Naive thymus-derived CD8-positive, alpha-beta T cell (primary cell): ENCODE measurements around the gene MAGT1. TPM values are rescaled to one million over a fixed set of nuclear protein-coding genes. Genes with fewer than 3 reads are reported as not detected.
"Not testable (repeated sequence)": the region's sequence is repeated elsewhere in the genome, so short reads cannot be mapped to it uniquely, and the experiment has no call there.

Experiments
- ATAC-seq, 2 donors: fragments of 150-1000 bp; cut with Tn5 transposase in 1 of 2; sonication (Bioruptor Pico), chemical (Tn5 transposase) in 1 of 2; 1 replicate in 1 of 2; 2 replicates in 1 of 2; pipeline ENCODE4 v1.10.0; 2021; ENCODE audit warnings: mild to moderate bottlenecking in 2 of 2, moderate library complexity in 2 of 2
- POLR2A ChIA-PET: fragments of 350-600 bp; sonication (Branson Sonifier 250); formaldehyde crosslinking; loops from one replicate; lab custom pipeline; 2021; ENCODE audit warnings: antibody characterized with exemption; lab: Charles Lee
- DNase-seq, 10 donors: peaks; one replicate each; pipeline versions ENCODE4 v3.0.0 to v3.0.0-alpha.2; 2020 to 2022
- H3K27ac Mint-ChIP-seq, 10 donors: one replicate each; pipeline ENCODE4 v1.8.0; 2020 to 2022; ENCODE audit warnings: mild to moderate bottlenecking in 10 of 10, mixed read lengths in 10 of 10, moderate library complexity in 4 of 10, inconsistent platforms in 1 of 10
- H3K27me3 Mint-ChIP-seq, 5 donors: one replicate each; pipeline ENCODE4 v1.8.0; 2021 to 2022; ENCODE audit warnings: mixed read lengths in 5 of 5
- H3K36me3 Mint-ChIP-seq, 3 donors: one replicate each; pipeline ENCODE4 v1.8.0; 2020 to 2022; ENCODE audit warnings: mixed read lengths in 3 of 3, mild to moderate bottlenecking in 2 of 3, inconsistent platforms in 1 of 3
- H3K4me1 Mint-ChIP-seq, 4 donors: one replicate each; pipeline ENCODE4 v1.8.0; 2021 to 2022; ENCODE audit warnings: mixed read lengths in 4 of 4
- H3K4me3 Mint-ChIP-seq, 10 donors: one replicate each; pipeline ENCODE4 v1.8.0; 2020 to 2022; ENCODE audit warnings: mild to moderate bottlenecking in 10 of 10, mixed read lengths in 10 of 10, moderate library complexity in 6 of 10, inconsistent platforms in 1 of 10
- H3K9me3 Mint-ChIP-seq, 9 donors: one replicate each; pipeline ENCODE4 v1.8.0; 2020 to 2022; ENCODE audit warnings: mixed read lengths in 9 of 9, mild to moderate bottlenecking in 3 of 9, inconsistent platforms in 1 of 9, moderate library complexity in 1 of 9
- polyA plus RNA-seq, 3 donors: library from polyadenylated mRNA; unstranded; fragments of 300-500 nt; fragmentation: Illumina TruSeq; gene quantifications; one replicate each; pipeline ENCODE4 v1.2.3, GENCODE V29; 2021
- total RNA-seq, 8 experiments: library from RNA in 2 of 8; stranded (reverse) in 2 of 8; gene quantifications; one replicate each; pipeline ENCODE4 v1.2.3 and lab custom pipeline; 2021 to 2026

The MAGT1 gene
- total RNA-seq (10 to 100 TPM; 25.9 to 35.0 TPM), polyA plus RNA-seq (10 to 100 TPM; 35.2 to 45.9 (median 42.2) TPM), total RNA-seq (lab: John Stamatoyannopoulos, UW) (45.3 to 108 (median 82.7) reads per million in 6 experiments)

DNA sequence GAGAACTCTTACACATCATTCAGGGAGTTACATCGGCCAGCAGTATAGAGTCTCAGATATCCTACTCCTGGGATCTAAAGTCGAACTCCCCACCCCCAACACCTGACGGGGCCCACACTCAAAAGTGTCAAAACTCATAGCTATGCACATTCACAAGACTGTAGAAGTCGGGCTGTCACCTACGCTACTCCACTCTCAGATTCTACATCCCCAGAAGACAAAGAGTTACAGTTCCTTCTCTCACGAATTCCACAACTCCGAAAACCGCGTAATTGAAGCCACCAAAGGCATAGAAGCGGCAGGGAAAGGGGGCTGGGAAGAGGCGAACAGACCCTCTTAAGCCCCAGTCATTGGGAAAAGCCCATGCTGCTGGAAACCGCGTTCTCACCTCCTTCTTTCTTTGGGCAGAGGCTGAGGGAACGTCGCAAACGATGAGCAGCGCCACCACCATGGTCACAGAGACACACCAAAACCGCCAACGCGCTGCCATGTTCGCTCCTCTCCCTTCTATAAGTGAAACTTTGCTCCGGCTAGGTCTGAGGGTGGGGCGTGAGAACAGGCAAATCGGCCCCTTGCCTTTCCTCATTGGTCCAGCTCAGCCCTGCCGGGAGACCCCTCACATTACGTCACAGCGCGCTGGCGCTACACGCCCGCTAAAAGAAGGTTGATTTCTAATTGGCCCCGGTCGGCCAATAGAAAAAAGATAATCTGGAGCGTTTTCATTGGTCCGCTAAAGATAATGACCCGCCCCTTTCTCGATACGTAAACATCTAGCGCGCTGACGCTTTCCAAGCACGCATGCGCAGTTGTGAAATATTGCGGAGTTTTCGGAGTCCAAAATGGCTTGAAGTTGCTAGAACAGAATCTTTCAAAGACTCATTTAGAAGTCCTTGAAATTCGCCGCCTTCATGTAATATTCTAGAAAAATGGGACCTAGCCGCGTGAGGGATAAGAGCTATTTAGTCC, at the start of gene MAGT1:
Gene MAGT1 (minus strand): TSS at position 515 of the 966 bp plus-strand sequence. CDS start 25 bp downstream, at position 490.
- peaks cover 0 to 12% (median 0%) of the 10 kb centered on the region in 3 donors for H3K36me3 Mint-ChIP-seq
- no peaks in the 10 kb centered on the region for H3K27me3 Mint-ChIP-seq
- H3K4me3 Mint-ChIP-seq = peak within 1 kb of the TSS; percentile 92 to 99 (median 97)
- H3K9me3 Mint-ChIP-seq = peaks cover 0 to 2% (median 0%) of the 10 kb centered on the region in 9 donors
- DNase-seq (peak; percentile 70 to 97 (median 90)), ATAC-seq (peak; percentile 88 to 89)
- POLR2A ChIA-PET = interaction anchor here (0.5 to 3.1 kb wide), 6 partner anchors 9 to 107 kb away, joined by 3 to 16 read pairs (median 4); partner anchors contain the start of gene ATP7A
- H3K27ac Mint-ChIP-seq = peak within 1 kb of the TSS; percentile 96 to 100 (median 99)
- peaks cover 10 to 36% (median 25%) of the 10 kb centered on the region in 4 donors for H3K4me1 Mint-ChIP-seq

DNA sequence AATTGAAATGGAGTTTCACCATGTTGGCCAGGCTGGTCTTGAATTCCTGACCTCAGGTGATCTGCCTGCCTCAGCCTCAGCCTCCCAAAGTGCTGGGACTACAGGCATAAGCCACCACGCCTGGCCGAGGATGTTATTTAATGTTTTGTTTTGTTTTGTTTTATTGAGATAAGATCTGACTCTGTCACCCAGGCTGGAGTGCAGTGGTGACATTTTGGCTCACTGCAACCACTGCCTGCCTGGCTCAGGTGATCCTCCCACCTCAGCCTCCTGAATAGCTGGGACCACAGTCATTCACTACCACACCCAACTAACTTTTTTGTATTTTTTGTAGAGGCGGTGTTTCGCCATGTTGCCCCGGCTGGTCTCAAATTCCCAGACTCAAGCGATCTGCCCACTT, 49.8 kb upstream of the MAGT1 start:
- H3K9me3 Mint-ChIP-seq, H3K27me3 Mint-ChIP-seq, POLR2A ChIA-PET, ATAC-seq, H3K36me3 Mint-ChIP-seq, DNase-seq, H3K4me3 Mint-ChIP-seq: not testable (repeated sequence)
- Mint-ChIP-seq H3K4me1 (peaks cover 0 to 12% (median 5%) of the 10 kb centered on the region in 4 donors), H3K27ac (peak overlapping the region in 1 of 10 donors; percentile 64)

DNA sequence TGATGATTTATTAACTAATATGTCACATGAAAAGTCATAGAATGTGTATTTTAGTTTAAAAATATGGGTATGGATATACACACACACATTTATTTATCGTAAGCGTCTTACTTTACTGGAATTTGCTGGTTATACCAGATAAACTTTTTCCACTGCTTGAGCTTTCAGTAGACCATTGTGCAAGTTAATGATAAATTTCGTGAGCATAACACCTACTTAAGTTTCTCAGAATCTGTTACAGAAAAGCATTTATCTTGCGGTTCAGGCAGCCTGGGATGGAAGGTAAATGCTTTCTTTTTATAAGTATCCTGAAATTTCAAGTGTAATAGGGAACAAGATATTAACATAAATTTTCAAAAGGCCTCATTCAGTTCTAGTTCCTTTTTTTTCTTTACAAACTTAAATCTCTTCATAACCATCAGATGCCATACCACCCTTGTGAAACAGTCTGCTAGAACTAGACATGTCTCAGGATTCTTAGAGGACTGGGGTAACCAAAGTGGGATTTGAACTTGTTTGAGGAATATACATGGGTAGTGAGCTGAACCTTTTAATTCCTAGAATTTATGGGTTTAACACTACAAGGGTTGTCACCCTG, 42.9 kb upstream of the MAGT1 start:
- DNase-seq (no peak), ATAC-seq (no peak)
- H3K9me3 Mint-ChIP-seq = no peaks in the 10 kb centered on the region
- H3K4me1 Mint-ChIP-seq = peaks cover 0 to 14% (median 3%) of the 10 kb centered on the region in 4 donors
- no peaks in the 10 kb centered on the region for H3K27me3 Mint-ChIP-seq
- POLR2A ChIA-PET = no interaction called here
- no peak overlapping the region for H3K4me3 Mint-ChIP-seq
- H3K36me3 Mint-ChIP-seq = no peaks in the 10 kb centered on the region
- H3K27ac Mint-ChIP-seq = no peak overlapping the region

DNA sequence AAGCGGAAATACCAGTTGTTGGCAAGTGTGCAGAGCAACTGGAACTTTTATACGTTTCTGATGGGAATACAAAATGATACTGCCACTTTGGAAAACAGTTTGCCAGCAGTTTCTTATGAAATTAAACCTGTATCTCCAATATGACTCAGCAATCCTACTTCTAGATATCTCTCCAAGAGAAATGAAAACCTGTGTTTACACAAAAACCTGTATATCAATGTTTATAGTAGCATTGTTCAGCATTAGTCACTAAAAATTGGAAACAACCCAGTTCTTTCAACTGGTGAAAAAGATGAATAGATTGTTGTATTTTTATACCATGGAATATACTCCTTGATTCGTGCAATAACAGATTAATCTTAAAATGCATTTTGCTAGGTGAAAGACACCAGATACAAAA, 42.1 kb upstream of the MAGT1 start:
- H3K36me3 Mint-ChIP-seq = peaks cover 0 to 3% (median 0%) of the 10 kb centered on the region in 3 donors
- no peak for DNase-seq
- no peak overlapping the region for H3K27ac Mint-ChIP-seq
- H3K9me3 Mint-ChIP-seq = peaks cover 0 to 3% (median 0%) of the 10 kb centered on the region in 9 donors
- H3K4me3 Mint-ChIP-seq = no peak overlapping the region
- H3K4me1 Mint-ChIP-seq = peaks cover 0 to 9% (median under 1%) of the 10 kb centered on the region in 4 donors
- no peaks in the 10 kb centered on the region for H3K27me3 Mint-ChIP-seq
- POLR2A ChIA-PET = no interaction called here
- ATAC-seq = no peak

DNA sequence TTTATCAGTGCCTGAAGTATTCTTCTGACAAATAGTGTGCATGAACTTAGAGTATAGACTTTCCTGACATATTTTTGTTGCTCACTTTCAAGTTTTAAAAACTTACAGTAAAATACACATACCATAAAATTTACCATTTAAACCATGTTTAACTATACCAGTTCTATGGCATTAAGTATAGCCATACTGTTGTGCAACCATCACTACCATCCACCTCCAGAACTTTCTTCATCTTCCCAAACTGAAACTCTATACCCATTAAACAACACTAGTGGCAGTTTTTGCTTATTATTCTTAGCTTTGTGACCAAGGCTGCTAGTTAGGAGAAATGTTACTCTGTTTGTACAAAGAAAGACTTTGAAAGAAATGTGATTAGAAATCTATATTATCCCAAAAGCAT, 41.1 kb upstream of the MAGT1 start:
- no peak for DNase-seq
- H3K9me3 Mint-ChIP-seq = peaks cover 0 to 3% (median 0%) of the 10 kb centered on the region in 9 donors
- peaks cover 0 to 3% (median 0%) of the 10 kb centered on the region in 3 donors for H3K36me3 Mint-ChIP-seq
- no peak for ATAC-seq
- H3K4me3 Mint-ChIP-seq = no peak overlapping the region
- no peak overlapping the region for H3K27ac Mint-ChIP-seq
- POLR2A ChIA-PET = no interaction called here
- no peaks in the 10 kb centered on the region for H3K27me3 Mint-ChIP-seq
- peaks cover 0 to 3% (median 0%) of the 10 kb centered on the region in 4 donors for H3K4me1 Mint-ChIP-seq

DNA sequence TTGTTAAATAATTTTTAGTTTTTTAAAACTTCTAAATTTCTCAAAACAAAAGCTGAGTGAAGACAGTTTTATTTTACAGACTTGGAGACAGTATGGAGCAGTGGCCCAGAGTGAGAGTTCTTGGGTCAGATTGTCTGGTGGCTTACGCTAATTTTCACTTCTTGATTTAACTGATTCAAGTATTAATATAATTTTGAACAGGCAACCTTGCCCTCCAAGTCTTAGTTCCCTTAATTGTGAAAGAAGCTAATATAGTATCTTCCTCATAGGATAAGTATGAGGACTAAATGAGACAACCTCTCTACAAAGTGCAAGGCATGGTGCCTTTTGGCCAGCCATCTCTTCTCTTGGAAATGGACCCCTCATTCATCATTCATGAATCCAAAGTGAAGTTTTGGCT, 40.7 kb upstream of the MAGT1 start:
- ATAC-seq (no peak), DNase-seq (no peak)
- no peaks in the 10 kb centered on the region for H3K27me3 Mint-ChIP-seq
- H3K4me3 Mint-ChIP-seq = no peak overlapping the region
- POLR2A ChIA-PET = no interaction called here
- H3K27ac Mint-ChIP-seq = no peak overlapping the region
- peaks cover 0 to 3% (median 0%) of the 10 kb centered on the region in 9 donors for H3K9me3 Mint-ChIP-seq
- H3K36me3 Mint-ChIP-seq = peaks cover 0 to 3% (median 0%) of the 10 kb centered on the region in 3 donors
- peaks cover 0 to 3% (median 0%) of the 10 kb centered on the region in 4 donors for H3K4me1 Mint-ChIP-seq

DNA sequence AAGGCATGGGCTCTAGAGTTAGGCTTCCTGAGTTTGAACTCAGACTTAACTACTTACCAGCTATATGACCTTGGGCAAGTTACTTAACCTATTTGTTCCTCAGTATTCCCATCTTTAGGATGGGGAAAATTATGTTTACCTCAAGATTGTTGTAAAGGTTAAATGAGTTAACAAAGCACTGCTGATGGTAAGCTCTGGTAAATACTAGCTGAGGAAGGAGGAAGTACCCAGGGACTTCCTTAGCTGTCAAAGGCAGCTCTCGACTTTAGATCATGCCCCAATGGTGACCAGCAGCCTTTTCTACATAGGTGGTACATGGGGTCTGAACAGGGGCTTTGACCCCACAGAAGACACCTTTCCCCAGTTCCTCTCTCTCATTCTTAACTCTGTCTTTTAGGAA, 35.3 kb upstream of the MAGT1 start:
- peaks cover 2 to 8% (median 5%) of the 10 kb centered on the region in 4 donors for H3K4me1 Mint-ChIP-seq
- peaks cover 0 to 3% (median 0%) of the 10 kb centered on the region in 9 donors for H3K9me3 Mint-ChIP-seq
- peaks cover 0 to 4% (median 3%) of the 10 kb centered on the region in 3 donors for H3K36me3 Mint-ChIP-seq
- DNase-seq = no peak
- POLR2A ChIA-PET = interaction anchor here (1.8 kb wide), 1 partner anchor 20 kb away, joined by 5 read pairs; the partner anchor contains the start of gene ATP7A
- H3K27ac Mint-ChIP-seq = no peak overlapping the region
- no peak for ATAC-seq
- no peak overlapping the region for H3K4me3 Mint-ChIP-seq
- no peaks in the 10 kb centered on the region for H3K27me3 Mint-ChIP-seq

DNA sequence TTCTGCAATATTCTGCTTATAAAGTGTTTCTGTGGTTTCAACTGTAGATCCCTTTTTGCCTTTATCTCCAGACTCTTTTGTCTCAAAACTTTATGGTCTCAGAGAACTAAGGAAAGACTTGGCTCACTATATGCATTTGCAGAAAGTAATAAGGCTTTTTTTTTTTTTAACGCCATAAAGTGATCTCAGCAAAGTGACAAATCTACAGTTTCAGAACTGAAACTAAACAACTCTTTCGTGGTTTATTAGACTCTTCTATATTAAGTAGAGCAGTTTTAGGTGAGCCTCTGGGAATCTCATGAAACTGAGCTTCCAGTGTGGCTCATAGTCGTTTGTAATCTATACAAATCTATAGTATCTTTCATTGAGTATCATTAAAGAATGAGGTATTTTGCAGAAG, 30.5 kb upstream of the MAGT1 start:
- Mint-ChIP-seq H3K9me3 (no peaks in the 10 kb centered on the region), H3K27me3 (no peaks in the 10 kb centered on the region), H3K36me3 (peaks cover 0 to 6% (median 2%) of the 10 kb centered on the region in 3 donors), H3K27ac (peak overlapping the region in 1 of 10 donors; percentile 10), H3K4me3 (peak overlapping the region in 1 of 10 donors; percentile 20), H3K4me1 (peaks cover 8 to 26% (median 16%) of the 10 kb centered on the region in 4 donors)
- DNase-seq (no peak), ATAC-seq (no peak)
- POLR2A ChIA-PET = no interaction called here

DNA sequence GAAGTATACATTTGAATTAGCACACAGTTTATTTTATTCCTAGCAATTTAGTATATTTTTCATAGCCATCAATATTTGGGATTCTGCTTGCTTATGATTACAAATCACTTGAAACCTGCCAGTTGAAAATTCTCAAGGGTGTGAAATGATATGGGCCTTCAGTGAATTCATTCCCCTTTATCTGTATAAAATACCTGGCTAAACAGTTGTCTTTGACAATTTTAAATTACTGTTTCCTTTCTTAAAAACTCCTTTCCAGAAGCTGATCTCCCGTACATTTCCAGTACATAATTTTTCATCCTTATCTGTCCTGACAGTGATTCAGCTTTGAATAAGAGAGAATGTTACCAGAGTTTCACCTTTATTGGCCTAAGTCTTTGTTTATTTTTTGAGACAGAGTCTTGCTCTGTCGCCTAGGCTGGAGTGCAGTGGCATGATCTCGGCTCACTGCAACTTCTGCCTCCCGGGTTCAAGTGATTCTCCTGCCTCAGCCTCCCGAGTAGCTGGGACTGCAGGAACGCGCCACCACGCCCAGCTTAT, 29.2 kb upstream of the MAGT1 start:
- POLR2A ChIA-PET = no interaction called here
- Mint-ChIP-seq H3K36me3 (peaks cover 0 to 2% (median 2%) of the 10 kb centered on the region in 3 donors), H3K4me1 (peaks cover 8 to 26% (median 18%) of the 10 kb centered on the region in 4 donors), H3K4me3 (no peak overlapping the region), H3K9me3 (no peaks in the 10 kb centered on the region), H3K27ac (no peak overlapping the region), H3K27me3 (no peaks in the 10 kb centered on the region)
- DNase-seq (no peak), ATAC-seq (no peak)

DNA sequence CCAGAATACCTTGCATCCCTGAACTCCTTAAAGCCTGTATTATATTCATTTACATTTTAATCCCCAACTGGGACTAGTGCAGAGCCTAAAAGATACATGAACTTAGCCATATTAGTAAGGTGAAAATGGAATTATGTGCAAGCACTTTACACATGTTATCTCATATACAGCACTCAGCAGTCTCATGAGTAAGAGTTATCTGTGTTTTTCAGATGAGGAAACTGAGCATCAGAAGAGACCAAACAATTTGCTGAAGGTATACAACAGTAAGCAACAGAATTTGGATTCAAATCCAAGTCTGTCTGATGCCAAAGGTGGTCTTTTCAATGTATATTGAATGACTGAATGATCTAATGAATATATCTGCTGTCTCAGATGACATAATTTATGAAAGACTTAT, 27.6 kb upstream of the MAGT1 start:
- Mint-ChIP-seq H3K4me3 (no peak overlapping the region), H3K9me3 (no peaks in the 10 kb centered on the region)
- ATAC-seq = no peak

DNA sequence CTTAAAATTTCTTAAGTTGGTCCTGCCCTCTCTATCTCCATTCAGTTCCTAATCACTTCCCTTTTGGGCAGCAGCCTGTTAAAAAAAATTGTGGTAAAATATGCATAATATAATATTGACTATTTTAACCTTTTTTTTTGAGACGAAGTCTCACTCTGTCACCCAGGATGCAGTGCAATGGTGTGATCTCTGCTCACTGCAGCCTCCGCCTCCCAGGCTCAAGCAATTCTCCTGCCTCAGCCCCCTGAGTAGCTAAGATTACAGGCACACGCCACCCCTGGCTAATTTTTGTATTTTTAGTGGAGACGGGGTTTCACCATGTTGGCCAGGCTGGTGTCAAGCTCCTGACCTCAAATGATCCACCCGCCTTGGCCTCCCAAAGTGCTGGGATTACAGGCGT, 24.1 kb upstream of the MAGT1 start:
- H3K27me3 Mint-ChIP-seq, DNase-seq, H3K9me3 Mint-ChIP-seq, ATAC-seq, H3K36me3 Mint-ChIP-seq: not testable (repeated sequence)
- Mint-ChIP-seq H3K4me1 (peaks cover 20 to 42% (median 34%) of the 10 kb centered on the region in 4 donors), H3K4me3 (peak overlapping the region in 1 of 10 donors; percentile 18), H3K27ac (peak overlapping the region in 4 of 10 donors; percentile 5 to 55 (median 31))
- POLR2A ChIA-PET = interaction anchor here (0.5 to 2.0 kb wide), 2 partner anchors 9 to 24 kb away, joined by 3 to 4 read pairs; partner anchors contain the start of gene ATP7A

More for the DNA sequence above, 27.6 kb upstream of the MAGT1 start:
- Mint-ChIP-seq H3K27ac (no peak overlapping the region), H3K27me3 (no peaks in the 10 kb centered on the region), H3K4me1 (peaks cover 9 to 34% (median 22%) of the 10 kb centered on the region in 4 donors), H3K36me3 (peaks cover 0 to 2% (median 2%) of the 10 kb centered on the region in 3 donors)
- no peak for DNase-seq
- POLR2A ChIA-PET = no interaction called here

DNA sequence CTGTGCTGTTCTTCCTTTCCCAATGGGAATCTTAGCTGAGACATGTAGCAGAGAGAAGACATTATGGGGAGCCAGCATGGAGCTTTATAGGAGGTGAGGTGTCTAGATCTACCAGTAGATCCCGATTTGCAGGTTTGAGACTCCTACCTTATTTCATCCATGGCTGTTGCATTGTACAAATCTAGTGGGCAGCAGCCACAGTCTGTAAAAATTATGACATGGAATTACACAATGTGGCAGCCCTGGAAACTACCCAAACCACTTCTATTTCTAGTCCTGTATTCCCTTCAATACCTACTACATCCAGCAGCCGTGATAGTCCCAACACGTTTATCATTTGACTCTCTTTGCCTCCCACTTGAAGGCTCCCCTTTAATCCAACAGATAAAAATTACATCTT, 23.3 kb upstream of the MAGT1 start:
- peak overlapping the region in 1 of 10 donors; percentile 41 for H3K4me3 Mint-ChIP-seq
- POLR2A ChIA-PET = interaction anchor here (2.0 kb wide), 1 partner anchor 23 kb away, joined by 4 read pairs; no protein-coding TSS in a partner anchor
- ATAC-seq (no peak), DNase-seq (no peak)
- no peaks in the 10 kb centered on the region for H3K27me3 Mint-ChIP-seq
- peak overlapping the region in 3 of 10 donors; percentile 2 to 26 (median 7) for H3K27ac Mint-ChIP-seq
- peaks cover 0 to 2% (median 2%) of the 10 kb centered on the region in 3 donors for H3K36me3 Mint-ChIP-seq
- H3K4me1 Mint-ChIP-seq = peaks cover 20 to 43% (median 34%) of the 10 kb centered on the region in 4 donors
- no peaks in the 10 kb centered on the region for H3K9me3 Mint-ChIP-seq
